DMS53 (cell line): ENCODE results near the gene ACTL7B.
"Not testable (repeated sequence)": the region's sequence is repeated elsewhere in the genome, so short reads cannot be mapped to it uniquely, and the experiment has no call there.

Experiments
- DNase-seq: peaks from one replicate; lab custom pipeline; 2025; lab: John Stamatoyannopoulos, UW

Gene ACTL7B, protein sequence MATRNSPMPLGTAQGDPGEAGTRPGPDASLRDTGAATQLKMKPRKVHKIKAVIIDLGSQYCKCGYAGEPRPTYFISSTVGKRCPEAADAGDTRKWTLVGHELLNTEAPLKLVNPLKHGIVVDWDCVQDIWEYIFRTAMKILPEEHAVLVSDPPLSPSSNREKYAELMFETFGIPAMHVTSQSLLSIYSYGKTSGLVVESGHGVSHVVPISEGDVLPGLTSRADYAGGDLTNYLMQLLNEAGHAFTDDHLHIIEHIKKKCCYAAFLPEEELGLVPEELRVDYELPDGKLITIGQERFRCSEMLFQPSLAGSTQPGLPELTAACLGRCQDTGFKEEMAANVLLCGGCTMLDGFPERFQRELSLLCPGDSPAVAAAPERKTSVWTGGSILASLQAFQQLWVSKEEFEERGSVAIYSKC

DNA sequence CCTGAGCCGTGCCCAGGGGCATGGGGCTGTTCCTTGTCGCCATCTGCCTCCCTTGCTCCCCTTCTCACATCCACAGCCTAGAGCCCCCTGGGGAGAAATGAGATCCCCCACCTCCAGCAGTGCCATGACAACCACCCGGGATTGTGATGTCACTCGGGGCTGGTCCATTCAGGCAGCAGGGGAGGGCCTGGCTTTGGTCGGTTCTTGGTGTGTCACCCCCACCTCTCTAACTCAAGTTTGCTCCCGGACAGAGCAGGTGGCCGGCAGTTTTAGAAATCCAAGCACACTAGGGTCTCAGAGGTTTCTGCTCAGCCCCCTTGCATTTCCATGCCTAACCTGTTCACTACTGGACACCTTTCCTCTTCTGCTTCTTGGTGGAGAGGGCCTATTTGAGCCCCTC, at the start of gene ACTL7B:
ACTL7B (minus strand) TSS at position 99 of the 400 bp plus-strand sequence; CDS start at position 43, 56 bp downstream.
- no peak for DNase-seq

DNA sequence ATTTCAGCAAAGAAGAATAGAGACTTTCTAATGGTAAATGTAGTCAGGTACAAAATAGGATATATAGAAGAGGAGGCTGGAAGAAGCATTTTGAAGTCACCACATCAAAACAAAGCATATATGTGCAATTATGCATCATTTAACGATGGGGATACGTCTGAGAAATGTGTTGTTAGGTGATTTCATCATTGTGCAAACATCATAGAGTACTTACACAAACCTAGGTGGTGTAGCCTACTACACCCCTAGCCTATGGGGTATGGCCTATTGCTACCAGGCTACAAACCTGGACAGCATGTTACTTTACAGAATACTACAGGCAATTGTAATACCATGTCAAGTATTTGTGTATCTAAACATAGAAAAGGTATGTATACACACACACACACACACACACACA, 49.7 kb upstream of the ACTL7B start:
- DNase-seq = peak; percentile 56

DNA sequence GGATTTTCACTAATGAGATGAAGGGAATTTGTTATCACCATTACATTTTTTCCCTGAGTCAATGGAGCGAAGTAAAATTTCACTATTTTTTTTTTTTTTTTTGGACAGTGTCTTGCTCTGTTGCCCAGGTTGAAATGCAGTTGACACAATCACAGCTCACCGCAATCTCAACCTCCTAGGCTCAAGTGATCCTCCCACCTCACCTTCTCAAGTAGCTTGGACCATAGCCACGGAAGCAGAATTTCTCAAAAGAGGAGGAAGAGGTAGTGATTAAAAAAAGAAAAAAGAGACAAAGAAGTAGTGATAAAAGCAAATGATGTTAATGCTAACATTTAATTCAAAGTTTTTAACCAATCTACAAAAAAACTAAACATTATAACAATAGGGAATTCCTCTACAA, 48.4 kb upstream of the ACTL7B start:
- DNase-seq = no peak

GRCh38 chr9:108903420-108904103, 47.8 kb upstream of the ACTL7B start:
- DNase-seq = peak; percentile 72

DNA sequence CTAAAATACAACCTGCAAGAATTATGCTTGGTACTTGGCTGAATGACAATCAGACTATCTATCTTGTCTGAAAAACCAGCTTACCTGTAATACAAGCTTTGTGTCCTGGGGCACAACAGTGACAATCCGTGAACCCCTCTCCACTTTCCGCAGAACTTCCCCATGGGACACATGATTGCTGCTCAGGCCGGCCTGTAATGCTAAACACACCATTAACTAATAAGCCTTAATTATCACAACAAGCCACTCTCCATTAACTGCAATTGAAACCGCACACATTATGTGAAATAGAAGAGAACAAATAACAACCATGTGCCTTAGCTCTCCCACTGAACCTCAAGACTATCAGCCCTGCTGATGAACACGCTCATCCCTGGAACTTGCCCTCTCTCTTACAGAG, 44.4 kb upstream of the ACTL7B start:
- no peak for DNase-seq

- not testable (repeated sequence) for DNase-seq
These were observed 43.4 kb upstream of the ACTL7B start for GRCh38 chr9:108899023-108899695.

GRCh38 chr9:108897324-108898096, 41.7 kb upstream of the ACTL7B start:
- no peak for DNase-seq

DNA sequence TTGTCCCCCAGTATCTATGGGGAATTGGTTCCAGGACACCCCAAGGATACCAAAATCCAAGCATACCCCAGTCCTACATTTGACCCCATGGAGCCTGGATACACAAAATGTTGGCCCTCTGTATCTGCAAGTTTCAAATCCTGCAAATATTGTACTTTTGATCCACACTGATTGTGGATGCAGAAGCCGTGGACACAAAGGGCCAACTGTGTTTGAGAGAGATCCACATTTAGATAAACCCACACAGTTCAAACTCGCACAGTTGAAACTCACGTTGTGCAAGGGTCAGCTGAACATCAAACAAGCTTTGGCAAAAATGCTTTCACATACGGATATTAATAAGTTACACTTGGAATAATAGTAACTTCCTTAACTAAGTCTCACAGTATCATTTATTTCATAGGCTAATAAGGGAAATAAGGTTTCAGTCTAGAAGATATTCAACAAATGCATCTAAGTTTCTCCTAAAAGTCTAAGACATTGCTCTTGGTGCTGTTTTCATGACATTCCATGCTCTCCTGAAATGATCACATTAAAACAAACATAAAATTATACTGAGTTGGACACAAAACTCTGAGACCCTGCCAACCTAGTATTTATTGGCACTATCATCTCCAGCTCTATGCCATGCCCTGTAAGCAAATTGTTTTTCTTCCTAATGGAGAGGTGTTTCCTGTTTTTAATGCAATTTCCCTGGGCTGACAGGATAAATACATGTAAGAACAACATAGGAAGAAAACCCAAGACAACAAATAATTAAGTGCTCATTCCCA, 38.6 kb upstream of the ACTL7B start:
- DNase-seq = no peak

DNA sequence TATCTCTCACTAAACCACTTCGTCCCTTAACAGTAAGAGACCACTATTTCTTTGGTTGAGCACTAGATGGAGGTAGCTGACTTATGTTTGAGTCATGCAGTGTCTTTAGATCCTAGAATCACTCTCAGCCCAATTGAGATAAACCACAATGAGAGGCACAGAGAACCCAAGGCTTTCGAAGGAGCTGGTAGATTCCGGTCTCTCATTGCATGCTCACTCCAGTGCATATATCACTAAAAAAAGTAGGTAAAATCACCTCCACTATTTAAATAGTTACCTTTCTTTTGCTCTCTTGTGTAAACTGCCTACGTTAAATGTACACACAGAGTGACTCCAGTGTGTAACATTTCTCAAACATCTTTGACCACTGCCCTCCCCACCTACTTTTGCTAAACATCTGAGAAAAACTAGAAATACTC, 33.9 kb upstream of the ACTL7B start:
- DNase-seq = peak; percentile 14

DNA sequence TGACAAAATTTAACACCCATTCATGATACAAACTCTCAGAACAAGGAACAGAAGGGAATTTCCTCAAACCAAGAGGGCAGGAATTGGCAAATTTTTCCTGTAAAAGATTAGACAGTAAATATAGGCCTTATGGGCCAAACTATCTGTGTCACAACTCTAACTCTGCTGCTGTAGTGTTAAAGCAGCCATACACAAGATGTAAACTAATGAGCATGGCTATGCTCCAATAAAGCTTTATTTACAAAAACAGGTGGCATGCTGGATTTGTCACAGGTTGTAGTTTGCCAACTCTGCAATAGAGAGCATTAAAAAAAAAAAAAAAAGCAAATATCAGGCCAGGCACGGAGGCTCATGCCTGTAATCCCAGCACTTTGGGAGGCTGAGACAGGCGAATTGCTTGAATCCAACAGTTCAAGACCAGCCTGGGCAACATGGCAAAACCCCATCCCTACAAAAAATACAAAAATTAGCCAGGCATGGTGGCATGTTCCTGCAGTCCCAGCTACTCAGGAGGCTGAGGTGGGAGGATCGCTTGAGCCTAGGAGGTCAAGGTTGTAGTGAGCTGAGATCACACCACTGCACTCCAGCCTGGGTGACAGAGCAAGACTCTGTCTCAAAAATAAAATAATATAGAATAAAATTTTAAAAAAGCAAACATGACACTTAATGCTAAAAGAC, 30.9 kb upstream of the ACTL7B start:
- peak; percentile 25 for DNase-seq

DNA sequence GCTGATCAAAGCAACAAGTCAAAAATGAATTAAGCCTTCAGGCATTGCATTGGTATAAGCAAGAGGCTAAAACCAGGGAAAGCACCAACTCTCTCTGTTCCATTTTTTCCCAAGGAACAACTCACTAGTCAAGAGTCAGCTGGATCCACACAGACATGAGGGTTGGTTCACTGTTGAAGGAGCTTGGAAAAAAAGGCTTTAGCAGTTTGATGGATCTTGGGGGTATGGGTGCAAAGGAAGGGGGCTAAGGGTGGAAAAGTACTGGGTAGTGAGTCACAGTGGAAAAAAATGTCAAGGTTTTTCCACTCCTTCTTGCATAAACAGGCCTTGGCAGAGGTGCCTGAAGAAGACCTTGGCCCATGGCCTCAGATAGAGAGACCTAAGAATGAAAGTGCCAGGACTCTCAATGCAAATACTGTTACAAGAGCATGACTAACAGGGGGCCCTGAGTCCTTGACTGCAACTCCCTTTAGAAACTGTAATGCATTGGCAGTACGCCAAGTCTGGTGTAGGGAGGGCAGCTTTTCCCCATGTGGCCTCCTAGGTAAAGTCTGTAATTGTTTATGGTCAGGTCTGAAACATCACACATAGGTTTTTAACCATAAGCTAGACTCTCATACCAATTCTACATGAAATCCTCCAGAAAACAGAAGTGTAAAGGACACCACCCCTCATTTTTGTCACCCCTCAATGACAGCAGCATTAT, 30.0 kb upstream of the ACTL7B start:
- peak; percentile 91 for DNase-seq

DNA sequence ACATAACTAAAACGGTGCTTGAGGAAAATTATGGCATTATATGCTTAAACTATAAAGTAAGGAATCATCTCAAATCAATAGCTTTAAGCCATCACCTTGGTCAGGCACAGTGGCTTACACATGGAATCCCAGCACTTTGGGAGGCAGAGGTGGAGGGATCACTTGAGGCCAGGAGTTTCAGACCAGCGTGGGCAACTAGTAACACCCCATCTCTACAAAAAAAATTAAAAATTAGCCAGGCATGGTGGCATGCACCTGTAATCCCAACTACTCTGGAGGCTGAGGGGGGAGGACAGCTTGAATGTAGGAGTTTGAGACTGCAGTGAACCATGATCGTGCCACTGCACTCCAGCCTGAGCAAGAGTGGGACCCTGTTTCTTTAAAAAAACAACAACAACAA, 28.9 kb upstream of the ACTL7B start:
- no peak for DNase-seq

DNA sequence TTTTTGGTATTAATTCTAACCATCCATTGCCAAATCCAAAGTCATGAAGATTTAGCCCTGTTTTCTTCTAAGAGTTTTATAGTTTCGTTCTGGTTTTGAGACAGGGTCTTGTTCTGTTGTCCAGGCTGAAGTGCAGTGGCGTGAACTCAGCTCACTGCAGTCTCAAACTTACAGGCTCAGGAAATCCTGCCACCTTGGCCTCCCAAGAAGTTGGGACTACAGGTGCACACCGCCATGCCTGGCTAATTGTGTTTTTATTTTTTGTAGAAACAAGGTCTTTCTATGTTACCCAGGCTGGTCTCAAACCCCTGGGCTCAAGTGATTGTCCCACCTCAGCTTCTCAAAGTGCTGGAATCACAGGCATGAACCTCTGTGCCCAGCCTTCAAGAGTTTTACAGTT, 27.3 kb upstream of the ACTL7B start:
- DNase-seq = no peak

DNA sequence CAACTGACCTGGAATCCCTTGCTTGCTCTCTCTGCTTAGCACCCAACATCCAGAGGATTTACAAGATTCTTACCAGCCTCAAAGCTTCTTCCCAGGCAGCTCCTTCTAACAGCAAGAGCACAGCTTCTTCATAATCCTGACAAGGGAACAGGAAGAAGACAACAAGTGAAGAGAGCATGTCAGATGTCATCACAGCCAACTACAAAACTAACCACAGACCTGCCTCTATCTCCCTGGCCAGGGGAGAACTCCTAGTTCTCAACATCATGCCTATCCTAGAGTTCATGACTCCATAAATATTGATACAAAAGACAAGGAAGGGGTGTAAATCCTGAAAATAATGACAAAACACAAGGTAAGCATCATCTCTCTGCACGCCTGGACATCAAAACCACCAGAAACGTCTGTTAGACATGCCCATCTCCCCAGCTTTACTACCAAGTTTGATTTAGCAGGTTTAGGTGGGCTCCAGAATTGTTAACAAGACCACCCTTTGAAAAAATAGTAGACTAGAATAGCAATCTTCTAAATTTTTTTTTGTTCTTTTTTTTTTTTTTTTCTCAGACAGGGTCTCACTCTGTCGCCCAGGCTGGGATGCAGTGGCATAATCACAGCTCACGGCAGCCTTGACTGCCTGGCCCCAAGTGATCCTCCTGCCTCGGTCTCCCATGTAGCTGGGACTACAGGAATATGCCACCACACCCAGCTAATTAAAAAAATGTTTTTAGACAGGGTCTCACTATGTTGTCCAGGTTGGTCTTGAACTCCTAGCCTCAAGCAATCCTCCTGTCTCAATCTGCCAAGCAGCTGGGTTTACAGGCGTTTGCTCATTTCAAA, 26.5 kb upstream of the ACTL7B start:
- DNase-seq = no peak

- no peak for DNase-seq
These were observed 25.0 kb upstream of the ACTL7B start for GRCh38 chr9:108880738-108881316.

DNA sequence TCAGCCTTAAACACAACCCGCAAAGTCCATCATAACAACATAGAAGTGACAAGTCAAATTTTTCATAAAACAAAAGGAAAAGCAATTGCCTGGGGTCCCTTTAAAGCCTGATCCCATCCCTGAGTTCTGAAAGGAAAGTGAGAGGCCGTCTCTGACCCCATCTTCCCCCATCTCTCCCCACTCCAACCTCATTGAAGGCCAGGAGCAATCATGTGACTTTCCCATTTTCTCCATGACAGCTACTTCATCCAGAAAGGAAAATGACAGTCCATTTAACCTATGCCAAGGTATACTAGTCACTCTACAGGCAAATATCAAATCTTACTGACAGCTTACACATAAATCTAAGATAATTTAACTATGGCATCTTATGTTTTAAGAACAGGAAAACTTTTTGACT, 21.7 kb upstream of the ACTL7B start:
- no peak for DNase-seq

- DNase-seq = no peak
These were observed 20.6 kb upstream of the ACTL7B start for GRCh38 chr9:108876425-108876824.

DNA sequence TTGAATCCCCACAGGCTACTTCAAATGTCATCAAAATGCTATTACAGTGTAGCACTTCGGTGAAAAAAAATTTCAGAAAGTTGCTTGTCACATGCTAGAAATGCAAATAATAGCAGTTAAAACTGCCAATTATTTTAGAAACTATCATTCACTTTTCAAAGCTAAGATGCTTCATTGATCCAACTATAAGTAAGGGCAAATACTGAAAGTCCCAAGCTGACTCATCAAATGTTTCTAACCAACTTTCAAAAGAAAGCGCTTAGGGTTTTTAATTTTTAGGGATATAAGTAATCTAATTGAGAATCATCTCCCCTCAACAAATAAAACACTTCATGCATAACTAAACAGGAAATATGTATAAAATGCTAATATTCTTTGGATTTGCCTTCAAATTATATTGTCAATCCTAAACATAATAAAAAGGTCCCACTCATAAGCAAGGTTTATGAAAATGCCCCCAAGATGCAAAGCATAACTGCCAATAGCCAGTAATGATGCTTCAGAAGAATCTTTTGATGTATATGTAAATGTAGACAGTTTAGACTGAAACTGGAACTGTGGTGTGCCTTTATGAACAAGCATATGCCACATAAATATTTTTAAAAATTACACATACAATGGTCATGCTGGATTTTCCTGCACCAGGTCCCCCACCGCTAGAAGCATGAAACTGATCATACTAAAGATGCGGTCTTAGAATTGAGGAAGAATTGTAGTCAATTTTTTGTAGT, 18.4 kb upstream of the ACTL7B start:
- no peak for DNase-seq
